ENCODE results near the gene PTPRU.

DNA sequence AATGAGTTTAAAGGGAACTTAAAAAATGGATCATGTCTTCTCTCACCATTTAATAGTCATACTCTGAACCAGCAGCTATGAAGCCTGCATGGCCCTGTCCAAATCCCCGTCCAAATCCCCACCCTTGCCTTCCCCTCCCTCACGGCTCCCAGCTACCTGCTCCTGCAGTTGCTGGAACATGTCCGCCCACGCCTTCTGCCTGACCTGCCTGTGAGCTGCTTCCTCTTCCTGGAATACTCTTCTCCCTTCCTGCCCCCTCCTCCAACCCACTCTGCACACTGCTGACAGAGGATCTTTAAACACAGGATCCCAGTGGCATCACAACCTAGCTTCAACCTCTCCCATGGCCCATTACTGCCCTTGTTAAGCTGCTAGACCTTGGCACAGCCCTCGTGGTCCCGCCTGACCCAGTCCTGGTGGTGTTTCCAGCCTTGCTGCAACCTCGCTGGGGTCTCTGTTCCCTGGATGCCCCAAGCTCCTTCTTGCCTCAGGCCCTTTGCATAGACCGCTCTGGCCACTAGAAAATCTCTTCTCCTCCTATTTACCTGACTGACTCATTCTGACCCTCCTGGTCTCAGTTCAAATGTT, 118.3 kb downstream of the PTPRU start:
- TF ChIP-seq, protein P1, sequence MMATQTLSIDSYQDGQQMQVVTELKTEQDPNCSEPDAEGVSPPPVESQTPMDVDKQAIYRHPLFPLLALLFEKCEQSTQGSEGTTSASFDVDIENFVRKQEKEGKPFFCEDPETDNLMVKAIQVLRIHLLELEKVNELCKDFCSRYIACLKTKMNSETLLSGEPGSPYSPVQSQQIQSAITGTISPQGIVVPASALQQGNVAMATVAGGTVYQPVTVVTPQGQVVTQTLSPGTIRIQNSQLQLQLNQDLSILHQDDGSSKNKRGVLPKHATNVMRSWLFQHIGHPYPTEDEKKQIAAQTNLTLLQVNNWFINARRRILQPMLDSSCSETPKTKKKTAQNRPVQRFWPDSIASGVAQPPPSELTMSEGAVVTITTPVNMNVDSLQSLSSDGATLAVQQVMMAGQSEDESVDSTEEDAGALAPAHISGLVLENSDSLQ (IDR thresholded peaks at IDR 0.05): no peak
- TF ChIP-seq TARDBP (IDR thresholded peaks at IDR 0.05): no peak
- no peak for TF ChIP-seq BHLHE40 (IDR thresholded peaks at IDR 0.05; ENCODE audit: borderline replicate concordance)
- TF ChIP-seq HDGF (IDR thresholded peaks at IDR 0.05; ENCODE audit: borderline replicate concordance): no peak
- no peak for TF ChIP-seq ARNT (IDR thresholded peaks at IDR 0.05)
- TF ChIP-seq SP1 (IDR thresholded peaks at IDR 0.05): no peak
- TF ChIP-seq ELF4 (IDR thresholded peaks at IDR 0.05): no peak
- TF ChIP-seq FOXK2 (IDR thresholded peaks at IDR 0.05): no peak
- no peak for TF ChIP-seq SUZ12 (IDR thresholded peaks at IDR 0.05)
- TF ChIP-seq FOXM1 (IDR thresholded peaks at IDR 0.05; ENCODE audit: borderline replicate concordance): no peak
- TF ChIP-seq CTBP1 (IDR thresholded peaks at IDR 0.05; ENCODE audit: borderline replicate concordance): no peak
- TF ChIP-seq ZNF384 (IDR thresholded peaks at IDR 0.05): no peak

All from HEK293T (cell line).